Measurements from ENCODE around the gene OTOP3. TPM values are rescaled to one million over a fixed set of nuclear protein-coding genes. Genes with fewer than 3 reads are reported as not detected.

Gene OTOP3
- total RNA-seq, 1 donor from 2014 or later: not detected

DNA sequence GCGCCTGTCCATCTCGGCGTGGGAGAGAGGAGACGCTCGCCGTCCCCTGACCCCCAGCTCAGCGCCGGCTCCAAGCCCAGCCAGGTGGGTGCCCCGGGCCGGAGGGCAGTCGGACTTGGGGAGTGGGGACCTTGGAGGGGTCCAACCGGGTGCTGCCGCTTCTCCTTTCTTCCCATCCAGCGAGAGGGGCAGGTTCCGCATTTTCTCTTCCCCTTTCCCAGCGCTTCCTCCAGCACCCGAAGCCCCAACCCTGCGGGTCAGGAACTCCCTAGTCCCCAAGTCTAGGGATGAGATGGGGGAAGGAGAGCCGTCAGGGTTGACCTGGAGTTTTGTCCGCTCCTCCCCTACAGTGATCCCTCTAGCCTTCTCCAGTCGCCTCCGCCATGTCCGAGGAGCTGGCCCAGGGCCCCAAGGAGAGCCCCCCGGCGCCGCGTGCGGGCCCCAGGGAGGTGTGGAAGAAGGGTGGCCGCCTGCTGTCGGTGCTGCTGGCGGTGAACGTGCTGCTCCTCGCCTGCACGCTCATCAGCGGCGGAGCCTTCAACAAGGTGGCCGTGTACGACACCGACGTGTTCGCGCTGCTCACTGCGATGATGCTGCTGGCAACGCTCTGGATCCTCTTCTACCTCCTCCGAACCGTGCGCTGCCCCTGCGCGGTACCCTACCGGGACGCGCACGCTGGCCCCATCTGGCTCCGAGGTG is 11.3 kb upstream of the OTOP3 start, which contains the start of gene OTOP2:
Gene OTOP2 (plus strand): TSS at position 24 of the 699 bp plus-strand sequence. CDS start 360 bp downstream, at position 384.
- H3K9me3 Mint-ChIP-seq (ENCODE audit: unreplicated experiment): peaks cover 1% of the 10 kb centered on the region
- TF ChIP-seq, protein P1, sequence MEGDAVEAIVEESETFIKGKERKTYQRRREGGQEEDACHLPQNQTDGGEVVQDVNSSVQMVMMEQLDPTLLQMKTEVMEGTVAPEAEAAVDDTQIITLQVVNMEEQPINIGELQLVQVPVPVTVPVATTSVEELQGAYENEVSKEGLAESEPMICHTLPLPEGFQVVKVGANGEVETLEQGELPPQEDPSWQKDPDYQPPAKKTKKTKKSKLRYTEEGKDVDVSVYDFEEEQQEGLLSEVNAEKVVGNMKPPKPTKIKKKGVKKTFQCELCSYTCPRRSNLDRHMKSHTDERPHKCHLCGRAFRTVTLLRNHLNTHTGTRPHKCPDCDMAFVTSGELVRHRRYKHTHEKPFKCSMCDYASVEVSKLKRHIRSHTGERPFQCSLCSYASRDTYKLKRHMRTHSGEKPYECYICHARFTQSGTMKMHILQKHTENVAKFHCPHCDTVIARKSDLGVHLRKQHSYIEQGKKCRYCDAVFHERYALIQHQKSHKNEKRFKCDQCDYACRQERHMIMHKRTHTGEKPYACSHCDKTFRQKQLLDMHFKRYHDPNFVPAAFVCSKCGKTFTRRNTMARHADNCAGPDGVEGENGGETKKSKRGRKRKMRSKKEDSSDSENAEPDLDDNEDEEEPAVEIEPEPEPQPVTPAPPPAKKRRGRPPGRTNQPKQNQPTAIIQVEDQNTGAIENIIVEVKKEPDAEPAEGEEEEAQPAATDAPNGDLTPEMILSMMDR (IDR thresholded peaks at IDR 0.05; ENCODE audit: partially characterized antibody, unreplicated experiment): no peak
- H3K27ac Mint-ChIP-seq (ENCODE audit: unreplicated experiment): no peak within 1 kb of the TSS
- H3K27me3 Mint-ChIP-seq (ENCODE audit: unreplicated experiment): peaks cover 21% of the 10 kb centered on the region
- peak within 1 kb of the TSS; percentile 55 for H3K4me3 Mint-ChIP-seq (ENCODE audit: unreplicated experiment)
- peaks cover 2% of the 10 kb centered on the region for H3K4me1 Mint-ChIP-seq (ENCODE audit: low read depth, unreplicated experiment)
- H3K36me3 Mint-ChIP-seq (ENCODE audit: unreplicated experiment): peaks cover 5% of the 10 kb centered on the region
- no peak for DNase-seq

DNA sequence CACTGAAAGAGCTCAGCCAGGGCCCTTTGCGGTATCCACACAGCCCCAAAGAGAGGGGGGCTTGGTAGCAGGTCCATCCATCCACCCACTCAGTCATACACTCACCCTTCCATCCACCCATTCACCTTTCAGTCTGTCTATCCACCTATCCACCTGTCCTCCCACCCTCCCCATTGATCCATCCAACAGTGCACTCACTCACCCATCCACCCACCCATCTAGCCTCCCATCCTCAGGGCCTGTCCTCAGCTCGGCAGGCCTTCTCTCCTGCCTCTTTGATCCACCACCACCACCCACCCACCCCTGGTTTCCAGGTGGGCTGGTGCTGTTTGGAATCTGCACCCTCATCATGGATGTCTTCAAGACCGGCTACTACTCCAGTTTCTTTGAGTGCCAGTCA is 10.5 kb upstream of the OTOP3 start:
- Mint-ChIP-seq H3K4me3 (ENCODE audit: unreplicated experiment) (no peak overlapping the region), H3K9me3 (ENCODE audit: unreplicated experiment) (peaks cover 1% of the 10 kb centered on the region), H3K4me1 (ENCODE audit: low read depth, unreplicated experiment) (peaks cover 2% of the 10 kb centered on the region), H3K36me3 (ENCODE audit: unreplicated experiment) (peaks cover 5% of the 10 kb centered on the region), H3K27ac (ENCODE audit: unreplicated experiment) (no peak overlapping the region), H3K27me3 (ENCODE audit: unreplicated experiment) (peaks cover 21% of the 10 kb centered on the region)
- no peak for DNase-seq
- TF ChIP-seq, protein P1 (IDR thresholded peaks at IDR 0.05; ENCODE audit: partially characterized antibody, unreplicated experiment): no peak

DNA sequence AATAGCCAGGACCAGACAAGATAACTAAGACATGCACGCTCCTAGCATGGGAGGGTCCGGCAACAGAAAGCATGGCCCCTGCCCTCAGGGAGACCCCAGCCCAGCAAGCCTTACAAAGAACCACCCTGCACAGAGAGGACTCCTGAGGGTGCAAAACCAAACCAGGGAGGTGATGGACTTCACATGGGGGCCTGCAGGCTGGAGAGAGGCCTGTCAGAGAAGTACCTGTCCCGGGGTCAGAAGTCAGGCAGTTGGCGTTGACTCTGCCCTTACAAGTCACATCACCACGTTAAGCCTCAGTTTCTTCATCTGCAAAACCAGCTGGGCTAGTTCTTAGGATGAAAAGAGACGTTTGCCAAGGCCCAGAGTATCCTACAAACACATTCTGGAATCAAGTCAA is 6.9 kb upstream of the OTOP3 start:
- no peak overlapping the region for H3K4me3 Mint-ChIP-seq (ENCODE audit: unreplicated experiment)
- H3K27me3 Mint-ChIP-seq (ENCODE audit: unreplicated experiment): peaks cover 26% of the 10 kb centered on the region
- peaks cover 9% of the 10 kb centered on the region for H3K4me1 Mint-ChIP-seq (ENCODE audit: low read depth, unreplicated experiment)
- H3K9me3 Mint-ChIP-seq (ENCODE audit: unreplicated experiment): peaks cover 4% of the 10 kb centered on the region
- no peak for DNase-seq
- peaks cover 5% of the 10 kb centered on the region for H3K36me3 Mint-ChIP-seq (ENCODE audit: unreplicated experiment)
- TF ChIP-seq, protein P1 (IDR thresholded peaks at IDR 0.05; ENCODE audit: partially characterized antibody, unreplicated experiment): no peak
- no peak overlapping the region for H3K27ac Mint-ChIP-seq (ENCODE audit: unreplicated experiment)

DNA sequence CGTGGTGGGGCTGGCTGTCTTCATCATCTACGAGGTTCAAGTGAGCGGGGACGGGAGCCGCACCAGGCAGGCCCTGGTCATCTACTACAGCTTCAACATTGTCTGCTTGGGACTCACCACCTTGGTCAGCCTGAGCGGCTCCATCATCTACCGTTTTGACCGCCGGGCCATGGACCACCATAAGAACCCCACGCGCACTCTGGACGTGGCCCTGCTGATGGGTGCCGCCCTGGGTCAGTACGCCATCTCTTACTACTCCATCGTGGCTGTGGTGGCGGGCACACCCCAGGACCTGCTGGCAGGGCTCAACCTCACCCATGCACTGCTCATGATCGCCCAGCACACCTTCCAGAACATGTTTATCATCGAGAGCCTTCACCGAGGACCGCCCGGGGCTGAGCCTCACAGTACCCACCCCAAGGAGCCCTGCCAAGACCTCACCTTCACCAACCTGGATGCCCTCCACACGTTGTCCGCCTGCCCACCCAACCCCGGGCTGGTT is 5.1 kb upstream of the OTOP3 start:
- Mint-ChIP-seq H3K27ac (ENCODE audit: unreplicated experiment) (no peak overlapping the region), H3K4me3 (ENCODE audit: unreplicated experiment) (no peak overlapping the region), H3K4me1 (ENCODE audit: low read depth, unreplicated experiment) (peaks cover 9% of the 10 kb centered on the region), H3K9me3 (ENCODE audit: unreplicated experiment) (peaks cover 4% of the 10 kb centered on the region), H3K36me3 (ENCODE audit: unreplicated experiment) (peaks cover 5% of the 10 kb centered on the region), H3K27me3 (ENCODE audit: unreplicated experiment) (peaks cover 18% of the 10 kb centered on the region)
- DNase-seq: no peak
- TF ChIP-seq, protein P1 (IDR thresholded peaks at IDR 0.05; ENCODE audit: partially characterized antibody, unreplicated experiment): no peak

DNA sequence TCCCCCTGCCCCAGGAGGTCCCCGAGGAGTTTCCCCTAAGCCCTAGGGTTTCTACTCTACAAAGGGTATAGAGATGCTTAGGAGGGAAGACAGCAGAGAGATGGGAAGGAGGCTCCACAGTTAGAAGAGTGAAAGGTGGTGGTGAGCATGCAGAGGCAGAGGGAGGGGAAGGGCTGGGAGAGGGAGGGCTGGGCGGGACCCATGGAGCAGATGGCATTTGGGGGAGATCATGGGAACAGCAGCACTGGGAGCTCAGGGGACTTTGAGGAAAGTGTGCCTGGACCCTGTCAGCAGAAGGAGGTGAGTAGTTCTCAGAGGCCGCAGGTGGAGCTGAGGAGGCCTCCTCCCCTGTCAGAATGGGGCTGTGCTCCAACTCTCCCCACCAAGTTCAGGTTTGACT is 650 bp upstream of the OTOP3 start:
- Mint-ChIP-seq H3K36me3 (ENCODE audit: unreplicated experiment) (no peaks in the 10 kb centered on the region), H3K4me3 (ENCODE audit: unreplicated experiment) (peak overlapping the region; percentile 64), H3K4me1 (ENCODE audit: low read depth, unreplicated experiment) (peaks cover 10% of the 10 kb centered on the region), H3K27me3 (ENCODE audit: unreplicated experiment) (peaks cover 28% of the 10 kb centered on the region), H3K9me3 (ENCODE audit: unreplicated experiment) (peaks cover 3% of the 10 kb centered on the region), H3K27ac (ENCODE audit: unreplicated experiment) (no peak overlapping the region)
- DNase-seq: no peak
- TF ChIP-seq, protein P1 (IDR thresholded peaks at IDR 0.05; ENCODE audit: partially characterized antibody, unreplicated experiment): no peak

Measured in glutamatergic neuron (in vitro differentiated cells).